GM21786 (cell line): ENCODE results near the gene MRAS.
A peak's percentile ranks its signal among the peaks of the same experiment; 100 is the strongest.
"Not testable (repeated sequence)": the region's sequence is repeated elsewhere in the genome, so short reads cannot be mapped to it uniquely, and the experiment has no call there.

Experiments used
- ATAC-seq: cut with Tn5 transposase; IDR thresholded peaks from one replicate; pipeline ENCODE4 v1.9.1; 2021; ENCODE audit not compliant: unreplicated experiment

MRAS gene

GRCh38 chr3:138412821-138413551 lies 64.6 kb downstream of the MRAS start:
- no peak for ATAC-seq

- not testable (repeated sequence) for ATAC-seq
These were observed 67.9 kb downstream of the MRAS start for GRCh38 chr3:138416236-138416635.

- ATAC-seq = peak; percentile 72
These were observed 69.2 kb downstream of the MRAS start for GRCh38 chr3:138417559-138417982.

- ATAC-seq = no peak
These were observed 70.3 kb downstream of the MRAS start for GRCh38 chr3:138418601-138419206.

GRCh38 chr3:138423316-138423715 lies 74.9 kb downstream of the MRAS start:
- ATAC-seq = no peak

GRCh38 chr3:138424323-138424722 lies 75.9 kb downstream of the MRAS start:
- no peak for ATAC-seq

- ATAC-seq = no peak
These were observed 77.8 kb downstream of the MRAS start for GRCh38 chr3:138426211-138426610.

GRCh38 chr3:138426754-138427153 lies 78.4 kb downstream of the MRAS start:
- ATAC-seq = not testable (repeated sequence)

- no peak for ATAC-seq
These were observed 81.3 kb downstream of the MRAS start for GRCh38 chr3:138429665-138430064.

- no peak for ATAC-seq
These were observed 84.3 kb downstream of the MRAS start for GRCh38 chr3:138432576-138433240.

GRCh38 chr3:138433892-138434275 lies 85.5 kb downstream of the MRAS start:
- no peak for ATAC-seq

- ATAC-seq = no peak
These were observed 86.0 kb downstream of the MRAS start, which contains the start of gene ESYT3 for GRCh38 chr3:138434276-138434874. TSS of gene ESYT3 (plus strand) at chr3:138434616. CDS start at chr3:138434799, 183 bp downstream.

- no peak for ATAC-seq
These were observed 86.7 kb downstream of the MRAS start for GRCh38 chr3:138434875-138435772.

- ATAC-seq = no peak
These were observed 87.5 kb downstream of the MRAS start for GRCh38 chr3:138435840-138436239.

GRCh38 chr3:138437281-138437680 lies 88.9 kb downstream of the MRAS start:
- no peak for ATAC-seq

GRCh38 chr3:138438896-138439295 lies 90.5 kb downstream of the MRAS start:
- ATAC-seq = no peak

GRCh38 chr3:138439646-138440045 lies 91.3 kb downstream of the MRAS start:
- no peak for ATAC-seq

GRCh38 chr3:138440121-138440521 lies 91.7 kb downstream of the MRAS start:
- ATAC-seq = no peak

GRCh38 chr3:138440596-138440995 lies 92.2 kb downstream of the MRAS start:
- no peak for ATAC-seq

GRCh38 chr3:138441256-138441655 lies 92.9 kb downstream of the MRAS start:
- no peak for ATAC-seq

GRCh38 chr3:138441742-138442141 lies 93.4 kb downstream of the MRAS start:
- no peak for ATAC-seq
